ENCODE measurements around the gene SRR. TPM values are rescaled to one million over a fixed set of nuclear protein-coding genes. Genes with fewer than 3 reads are reported as not detected.

SRR gene
- total and polyA plus RNA-seq, 9 of the 15 experiments (the other 6 are each of a cell fraction or from before 2014, with no cell fraction given), result 5.0 to 19.4 (median 7.9) TPM

GRCh38 chr17:2303204-2304188 lies at the start of gene SRR, which contains the start of gene SMG6 (continued):
- TF ChIP-seq RBM17 (IDR thresholded peaks at IDR 0.05; ENCODE audit: borderline replicate concordance, low read depth, low read length) (no peak), ZNF277 (CRISPR knock-in tag; IDR thresholded peaks at IDR 0.05; ENCODE audit: borderline replicate concordance) (no peak), COPS2 (conservative IDR thresholded peaks at IDR 0.05) (no peak), RB1 (IDR thresholded peaks at IDR 0.05; ENCODE audit: low read depth) (peak; percentile 68; the same call in 1 of the 2 replicates), CHD2 (IDR thresholded peaks at IDR 0.05; ENCODE audit: low read depth, low read length) (no peak), GTF3C2 (IDR thresholded peaks at IDR 0.05; ENCODE audit: borderline replicate concordance, extremely low read depth, insufficient read length) (no peak), NR2C2 (CRISPR knock-in tag; IDR thresholded peaks at IDR 0.05) (no peak), NR2C2 (tag; IDR thresholded peaks at IDR 0.05) (peak; percentile 41; the same call in 1 of the 2 replicates), PATZ1 (CRISPR knock-in tag; IDR thresholded peaks at IDR 0.05; ENCODE audit: borderline replicate concordance) (no peak), THAP12 (CRISPR knock-in tag; IDR thresholded peaks at IDR 0.05) (no peak), TSC22D4 (tag; IDR thresholded peaks at IDR 0.05) (no peak), GTF2F1 (IDR thresholded peaks at IDR 0.05; ENCODE audit: low read depth, low read length) (no peak), NCOA4 (IDR thresholded peaks at IDR 0.05; ENCODE audit: partially characterized antibody) (no peak), POLR3G (IDR thresholded peaks at IDR 0.05; ENCODE audit: extremely low read depth, insufficient read length, insufficient replicate concordance) (no peak), ZNF507 (tag; conservative IDR thresholded peaks at IDR 0.05) (no peak), ZC3H4 (CRISPR knock-in tag; IDR thresholded peaks at IDR 0.05; ENCODE audit: borderline replicate concordance) (no peak), POLR2G (IDR thresholded peaks at IDR 0.05; ENCODE audit: low read depth, low read length) (peak; percentile 89), ARHGAP35 (IDR thresholded peaks at IDR 0.05; ENCODE audit: partially characterized antibody) (no peak), ZNF24 (IDR thresholded peaks at IDR 0.05) (no peak)
